Loucy (cell line): ENCODE measurements around the gene CASP10.

Experiments used
- CTCF ChIP-seq: fragments of 200-600 bp; sonication (generic); conservative IDR thresholded peaks from 2 replicates; pipeline ENCODE4 v1.5.1; 2014; ENCODE audit warnings: mild to moderate bottlenecking, antibody characterized with exemption, low read length
- EZH2phosphoT487 ChIP-seq: fragments of 200-600 bp; IDR thresholded peaks from 2 replicates; pipeline ENCODE4 v1.6.1; 2018; ENCODE audit warnings: antibody characterized with exemption, mild to moderate bottlenecking, moderate library complexity, borderline replicate concordance

GRCh38 chr2:201258666-201259615 is 76.0 kb downstream of the CASP10 start:
- TF ChIP-seq CTCF (peak; percentile 35), EZH2phosphoT487 (no peak)
